ENCODE results near the gene CHD6.

The CHD6 gene

GRCh38 chr20:41386502-41387427 lies 231.4 kb downstream of the CHD6 start:
- Histone ChIP-seq H3K9me3 (ENCODE audit: insufficient read depth, low read length) (no peaks in the 10 kb centered on the region), H3K4me1 (ENCODE audit: insufficient read depth, insufficient read length) (peaks cover 4% of the 10 kb centered on the region), H3K36me3 (ENCODE audit: insufficient read depth, insufficient read length, low read length) (no peaks in the 10 kb centered on the region), H3K4me3 (ENCODE audit: insufficient read length, low read depth) (no peak overlapping the region), H3K27me3 (ENCODE audit: insufficient read depth, insufficient read length) (no peaks in the 10 kb centered on the region), H3K9ac (ENCODE audit: insufficient read length, low read depth) (no peak overlapping the region)
- no peak for TF ChIP-seq SUZ12 (IDR thresholded peaks at IDR 0.05; ENCODE audit: extremely low read depth, insufficient read depth, insufficient read length)
- no peak for TF ChIP-seq ZNF274 (IDR thresholded peaks at IDR 0.05; ENCODE audit: low read depth, low read length)
- TF ChIP-seq YY1 (IDR thresholded peaks at IDR 0.05; ENCODE audit: insufficient read depth, insufficient read length) = no peak
- no peak for DNase-seq (ENCODE audit: low read depth, low spot score)

DNA sequence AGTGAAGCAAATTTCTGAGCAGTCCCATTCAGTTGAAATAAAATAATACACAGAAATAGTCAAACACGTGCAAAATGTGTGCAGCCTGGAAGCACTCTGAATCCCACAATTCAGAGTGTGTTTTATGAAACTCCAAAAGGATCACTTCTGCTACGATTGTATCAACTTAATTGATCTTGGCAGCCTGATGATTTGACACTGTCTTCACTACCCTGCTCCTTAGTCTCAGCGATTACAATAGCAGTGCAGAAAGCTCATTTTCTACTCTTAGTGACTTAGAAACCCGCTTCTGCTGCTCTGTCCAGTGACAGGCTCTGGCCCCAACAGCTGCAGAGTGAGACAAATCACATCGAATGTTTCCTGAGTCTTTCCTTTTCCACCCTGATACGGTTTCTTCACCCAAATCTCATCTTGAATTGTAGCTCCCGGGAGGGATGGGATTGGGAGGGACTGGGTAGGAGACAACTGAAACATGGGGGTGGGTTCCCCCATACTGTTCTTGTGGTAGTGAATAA lies 235.3 kb downstream of the CHD6 start:
- no peaks in the 10 kb centered on the region for H3K27me3 ChIP-seq (ENCODE audit: insufficient read depth, insufficient read length)
- TF ChIP-seq YY1 (IDR thresholded peaks at IDR 0.05; ENCODE audit: insufficient read depth, insufficient read length) = no peak
- no peak for TF ChIP-seq ZNF274 (IDR thresholded peaks at IDR 0.05; ENCODE audit: low read depth, low read length)
- no peak for TF ChIP-seq SUZ12 (IDR thresholded peaks at IDR 0.05; ENCODE audit: extremely low read depth, insufficient read depth, insufficient read length)
- DNase-seq (ENCODE audit: low read depth, low spot score) = no peak
- no peak overlapping the region for H3K9ac ChIP-seq (ENCODE audit: insufficient read length, low read depth)
- H3K4me1 ChIP-seq (ENCODE audit: insufficient read depth, insufficient read length) = no peaks in the 10 kb centered on the region
- H3K36me3 ChIP-seq (ENCODE audit: insufficient read depth, insufficient read length, low read length) = no peaks in the 10 kb centered on the region
- no peak overlapping the region for H3K4me3 ChIP-seq (ENCODE audit: insufficient read length, low read depth)
- no peaks in the 10 kb centered on the region for H3K9me3 ChIP-seq (ENCODE audit: insufficient read depth, low read length)

- H3K9me3 ChIP-seq (ENCODE audit: insufficient read depth, low read length) = no peaks in the 10 kb centered on the region
- H3K4me1 ChIP-seq (ENCODE audit: insufficient read depth, insufficient read length) = peaks cover 4% of the 10 kb centered on the region
- no peak overlapping the region for H3K4me3 ChIP-seq (ENCODE audit: insufficient read length, low read depth)
- no peak overlapping the region for H3K9ac ChIP-seq (ENCODE audit: insufficient read length, low read depth)
- TF ChIP-seq SUZ12 (IDR thresholded peaks at IDR 0.05; ENCODE audit: extremely low read depth, insufficient read depth, insufficient read length) = no peak
- TF ChIP-seq ZNF274 (IDR thresholded peaks at IDR 0.05; ENCODE audit: low read depth, low read length) = no peak
- TF ChIP-seq YY1 (IDR thresholded peaks at IDR 0.05; ENCODE audit: insufficient read depth, insufficient read length) = no peak
- peaks cover 5% of the 10 kb centered on the region for H3K27me3 ChIP-seq (ENCODE audit: insufficient read depth, insufficient read length)
- no peaks in the 10 kb centered on the region for H3K36me3 ChIP-seq (ENCODE audit: insufficient read depth, insufficient read length, low read length)
- DNase-seq (ENCODE audit: low read depth, low spot score) = no peak
These were observed 237.5 kb downstream of the CHD6 start for GRCh38 chr20:41380551-41381193.

- no peak for DNase-seq (ENCODE audit: low read depth, low spot score)
These were observed 238.6 kb downstream of the CHD6 start for GRCh38 chr20:41379551-41379950.

GRCh38 chr20:41377275-41377674 lies 240.9 kb downstream of the CHD6 start:
- TF ChIP-seq SUZ12 (IDR thresholded peaks at IDR 0.05; ENCODE audit: extremely low read depth, insufficient read depth, insufficient read length) (no peak), ZNF274 (IDR thresholded peaks at IDR 0.05; ENCODE audit: low read depth, low read length) (no peak), YY1 (IDR thresholded peaks at IDR 0.05; ENCODE audit: insufficient read depth, insufficient read length) (no peak)
- DNase-seq (ENCODE audit: low read depth, low spot score) = no peak
- H3K36me3 ChIP-seq (ENCODE audit: insufficient read depth, insufficient read length, low read length) = no peaks in the 10 kb centered on the region
- H3K4me3 ChIP-seq (ENCODE audit: insufficient read length, low read depth) = no peak overlapping the region
- H3K27me3 ChIP-seq (ENCODE audit: insufficient read depth, insufficient read length) = peaks cover 5% of the 10 kb centered on the region
- no peak overlapping the region for H3K9ac ChIP-seq (ENCODE audit: insufficient read length, low read depth)
- H3K9me3 ChIP-seq (ENCODE audit: insufficient read depth, low read length) = peaks cover 8% of the 10 kb centered on the region; the same call in 1 of the 2 replicates
- peaks cover 18% of the 10 kb centered on the region for H3K4me1 ChIP-seq (ENCODE audit: insufficient read depth, insufficient read length)

More at GRCh38 chr20:41379551-41379950, 238.6 kb downstream of the CHD6 start:
- peaks cover 5% of the 10 kb centered on the region for H3K27me3 ChIP-seq (ENCODE audit: insufficient read depth, insufficient read length)
- H3K36me3 ChIP-seq (ENCODE audit: insufficient read depth, insufficient read length, low read length) = no peaks in the 10 kb centered on the region
- H3K9me3 ChIP-seq (ENCODE audit: insufficient read depth, low read length) = no peaks in the 10 kb centered on the region
- no peak overlapping the region for H3K4me3 ChIP-seq (ENCODE audit: insufficient read length, low read depth)
- no peak for TF ChIP-seq YY1 (IDR thresholded peaks at IDR 0.05; ENCODE audit: insufficient read depth, insufficient read length)
- no peak for TF ChIP-seq SUZ12 (IDR thresholded peaks at IDR 0.05; ENCODE audit: extremely low read depth, insufficient read depth, insufficient read length)
- TF ChIP-seq ZNF274 (IDR thresholded peaks at IDR 0.05; ENCODE audit: low read depth, low read length) = no peak
- H3K9ac ChIP-seq (ENCODE audit: insufficient read length, low read depth) = no peak overlapping the region
- peaks cover 8% of the 10 kb centered on the region for H3K4me1 ChIP-seq (ENCODE audit: insufficient read depth, insufficient read length)

DNA sequence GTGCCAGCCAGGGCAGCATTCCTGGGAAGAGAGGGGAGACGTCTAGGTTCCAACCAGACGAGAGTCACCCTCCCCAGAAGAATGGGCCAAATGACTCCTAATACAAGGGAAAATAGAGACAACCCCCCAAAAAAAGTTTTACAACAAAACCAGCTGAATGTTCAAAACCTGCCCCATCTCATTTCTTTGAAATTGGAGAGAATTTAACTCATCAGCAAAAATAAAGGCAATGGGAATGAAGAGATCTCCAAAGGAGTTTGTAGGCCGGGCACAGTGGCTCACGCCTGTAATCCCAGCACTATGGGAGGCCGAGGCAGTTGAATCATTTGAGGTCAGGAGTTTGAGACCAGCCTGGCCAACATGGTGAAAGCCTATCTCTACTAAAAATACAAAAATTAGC lies 241.8 kb downstream of the CHD6 start:
- TF ChIP-seq SUZ12 (IDR thresholded peaks at IDR 0.05; ENCODE audit: extremely low read depth, insufficient read depth, insufficient read length) = no peak
- TF ChIP-seq ZNF274 (IDR thresholded peaks at IDR 0.05; ENCODE audit: low read depth, low read length) = no peak
- no peak for TF ChIP-seq YY1 (IDR thresholded peaks at IDR 0.05; ENCODE audit: insufficient read depth, insufficient read length)
- peaks cover 18% of the 10 kb centered on the region; the same call in 1 of the 2 replicates for H3K9me3 ChIP-seq (ENCODE audit: insufficient read depth, low read length)
- no peaks in the 10 kb centered on the region for H3K36me3 ChIP-seq (ENCODE audit: insufficient read depth, insufficient read length, low read length)
- H3K27me3 ChIP-seq (ENCODE audit: insufficient read depth, insufficient read length) = peaks cover 5% of the 10 kb centered on the region
- no peak overlapping the region for H3K9ac ChIP-seq (ENCODE audit: insufficient read length, low read depth)
- H3K4me1 ChIP-seq (ENCODE audit: insufficient read depth, insufficient read length) = peaks cover 18% of the 10 kb centered on the region
- H3K4me3 ChIP-seq (ENCODE audit: insufficient read length, low read depth) = no peak overlapping the region
- DNase-seq (ENCODE audit: low read depth, low spot score) = no peak

- Histone ChIP-seq H3K4me3 (ENCODE audit: insufficient read length, low read depth) (no peak overlapping the region), H3K36me3 (ENCODE audit: insufficient read depth, insufficient read length, low read length) (no peaks in the 10 kb centered on the region), H3K9me3 (ENCODE audit: insufficient read depth, low read length) (peaks cover 23% of the 10 kb centered on the region; the same call in 1 of the 2 replicates), H3K4me1 (ENCODE audit: insufficient read depth, insufficient read length) (peaks cover 18% of the 10 kb centered on the region), H3K27me3 (ENCODE audit: insufficient read depth, insufficient read length) (peaks cover 5% of the 10 kb centered on the region), H3K9ac (ENCODE audit: insufficient read length, low read depth) (no peak overlapping the region)
- TF ChIP-seq SUZ12 (IDR thresholded peaks at IDR 0.05; ENCODE audit: extremely low read depth, insufficient read depth, insufficient read length) = no peak
- TF ChIP-seq YY1 (IDR thresholded peaks at IDR 0.05; ENCODE audit: insufficient read depth, insufficient read length) = no peak
- no peak for TF ChIP-seq ZNF274 (IDR thresholded peaks at IDR 0.05; ENCODE audit: low read depth, low read length)
- no peak for DNase-seq (ENCODE audit: low read depth, low spot score)
These were observed 242.3 kb downstream of the CHD6 start for GRCh38 chr20:41375846-41376245.

All from NT2/D1 (cell line).